Fibroblast of lung (primary cell): Measurements from ENCODE around the gene IL10RB. TPM values are rescaled to one million over a fixed set of nuclear protein-coding genes. Genes with fewer than 3 reads are reported as not detected.
A peak's percentile ranks its signal among the peaks of the same experiment; 100 is the strongest.

Experiments used
- DNase-seq, 2 donors: peaks; one replicate each; pipeline versions ENCODE4 v3.0.0 to v3.0.0-alpha.2; 2010; ENCODE audit warnings: low read depth in 2 of 2
- H2AFZ ChIP-seq: 2 replicates; pipeline ENCODE4 v1.5.1; 2012; ENCODE audit warnings: low read length, control low read depth, inconsistent platforms
- H3K27ac ChIP-seq: 2 replicates; pipeline ENCODE4 v1.5.1; 2011; ENCODE audit warnings: low read length, control low read depth; ENCODE audit not compliant: insufficient read depth
- H3K27me3 ChIP-seq: 2 replicates; pipeline ENCODE4 v1.5.1; 2011; ENCODE audit warnings: mild to moderate bottlenecking, low read length; ENCODE audit not compliant: control insufficient read depth, insufficient read depth
- H3K36me3 ChIP-seq: 2 replicates; pipeline ENCODE4 v1.5.1; 2011; ENCODE audit warnings: low read length; ENCODE audit not compliant: control insufficient read depth, insufficient read depth
- H3K4me1 ChIP-seq: 2 replicates; pipeline ENCODE4 v1.5.1; 2011; ENCODE audit warnings: low read length; ENCODE audit not compliant: control insufficient read depth, insufficient read depth; ENCODE audit errors: extremely low read depth
- H3K4me2 ChIP-seq: 2 replicates; pipeline ENCODE4 v1.5.1; 2011; ENCODE audit warnings: low read length, control low read depth; ENCODE audit not compliant: insufficient read depth; ENCODE audit errors: extremely low read depth
- H3K4me3 ChIP-seq, 4 experiments: fragments of 200-600 bp in 1 of 4; sonication (generic) in 1 of 4; replicated peaks in 1 of 4; 2 replicates each; pipeline ENCODE4 v1.5.1; 2011 to 2016; ENCODE audit warnings: low read length in 4 of 4, low read depth in 3 of 4, mild to moderate bottlenecking in 3 of 4, control low read depth in 2 of 4, inconsistent platforms in 1 of 4, mixed read lengths in 1 of 4; ENCODE audit not compliant: insufficient read depth in 1 of 4; ENCODE audit errors: control extremely low read depth in 1 of 4
- H3K79me2 ChIP-seq: 2 replicates; pipeline ENCODE4 v1.5.1; 2012; ENCODE audit warnings: mild to moderate bottlenecking, low read length, inconsistent platforms; ENCODE audit not compliant: control insufficient read depth, insufficient read depth
- H3K9ac ChIP-seq: 2 replicates; pipeline ENCODE4 v1.5.1; 2011; ENCODE audit warnings: mild to moderate bottlenecking, low read length, control low read depth; ENCODE audit not compliant: insufficient read depth
- H3K9me3 ChIP-seq: 2 replicates; pipeline ENCODE4 v1.5.1; 2012; ENCODE audit warnings: low read depth, low read length; ENCODE audit not compliant: control insufficient read depth, insufficient read depth
- H4K20me1 ChIP-seq: 2 replicates; pipeline ENCODE4 v1.5.1; 2011; ENCODE audit warnings: low read length; ENCODE audit not compliant: control insufficient read depth, insufficient read depth; ENCODE audit errors: extremely low read depth
- CTCF ChIP-seq, 2 donors: IDR thresholded peaks in 1 of 2; conservative IDR thresholded peaks in 1 of 2; 1 replicate in 1 of 2; 2 replicates in 1 of 2; pipeline ENCODE4 v1.5.1; 2011 to 2012; ENCODE audit warnings: low read length in 2 of 2, control low read depth in 1 of 2, inconsistent platforms in 1 of 2, low read depth in 1 of 2, mild to moderate bottlenecking in 1 of 2
- EZH2 ChIP-seq: IDR thresholded peaks from 2 replicates; pipeline ENCODE4 v1.5.1; 2012; ENCODE audit warnings: low read length, control low read depth, mild to moderate bottlenecking; ENCODE audit errors: missing control alignments
- polyA plus RNA-seq, 2 donors: library from polyadenylated mRNA; depleted of rRNA in 1 of 2; stranded (reverse) in 1 of 2; unstranded in 1 of 2; fragments of >200 nt; gene quantifications; 2 replicates each; pipeline ENCODE4 v1.2.1, GENCODE V29; 2011 to 2012; ENCODE audit warnings: missing spikeins in 1 of 2
- total RNA-seq: library from RNA; depleted of rRNA; stranded (reverse); fragments of >200 nt; gene quantifications from 2 replicates; pipeline ENCODE4 v1.2.1, GENCODE V29; 2014

Gene IL10RB
- total and polyA plus RNA-seq, 2 donors (not counting 1 experiment from before 2014, with no cell fraction given): 56.2 to 64.1 TPM

GRCh38 chr21:33314111-33314510 lies 47.9 kb downstream of the IL10RB start:
- H2AFZ ChIP-seq: no peak overlapping the region
- H3K9me3 ChIP-seq: no peaks in the 10 kb centered on the region
- no peak for TF ChIP-seq EZH2
- no peak for TF ChIP-seq CTCF (conservative IDR thresholded peaks at IDR 0.05 in 1 of 2, IDR thresholded peaks at IDR 0.05 in 1 of 2; ENCODE audit: low read depth in 1 of 2, low read length in 2 of 2)
- H3K79me2 ChIP-seq: no peaks in the 10 kb centered on the region
- no peaks in the 10 kb centered on the region for H3K4me1 ChIP-seq
- no peaks in the 10 kb centered on the region for H4K20me1 ChIP-seq
- no peaks in the 10 kb centered on the region for H3K36me3 ChIP-seq
- peaks cover 2% of the 10 kb centered on the region for H3K27me3 ChIP-seq
- H3K27ac ChIP-seq: no peak overlapping the region
- no peak overlapping the region for H3K9ac ChIP-seq
- peak in 1 of 2 donors; percentile 93 for DNase-seq
- no peak overlapping the region for H3K4me2 ChIP-seq
- H3K4me3 ChIP-seq: no peak overlapping the region

GRCh38 chr21:33315946-33316710 lies 50.0 kb downstream of the IL10RB start:
- H3K9me3 ChIP-seq: no peaks in the 10 kb centered on the region
- no peak overlapping the region for H3K27ac ChIP-seq
- TF ChIP-seq CTCF (conservative IDR thresholded peaks at IDR 0.05 in 1 of 2, IDR thresholded peaks at IDR 0.05 in 1 of 2; ENCODE audit: low read depth in 1 of 2, low read length in 2 of 2) (no peak), EZH2 (no peak)
- DNase-seq: no peak
- no peaks in the 10 kb centered on the region for H3K4me1 ChIP-seq
- H3K36me3 ChIP-seq: no peaks in the 10 kb centered on the region
- no peak overlapping the region for H3K9ac ChIP-seq
- H2AFZ ChIP-seq: no peak overlapping the region
- no peaks in the 10 kb centered on the region for H3K79me2 ChIP-seq
- H3K4me2 ChIP-seq: no peak overlapping the region
- no peak overlapping the region for H3K4me3 ChIP-seq
- no peaks in the 10 kb centered on the region for H4K20me1 ChIP-seq
- H3K27me3 ChIP-seq: peaks cover 2% of the 10 kb centered on the region

GRCh38 chr21:33317145-33317544 lies 51.0 kb downstream of the IL10RB start:
- H3K4me1 ChIP-seq: no peaks in the 10 kb centered on the region
- no peaks in the 10 kb centered on the region for H3K9me3 ChIP-seq
- DNase-seq: peak in 1 of 2 donors; percentile 42
- no peak overlapping the region for H3K9ac ChIP-seq
- H3K27ac ChIP-seq: no peak overlapping the region
- H4K20me1 ChIP-seq: no peaks in the 10 kb centered on the region
- no peaks in the 10 kb centered on the region for H3K79me2 ChIP-seq
- H3K36me3 ChIP-seq: no peaks in the 10 kb centered on the region
- TF ChIP-seq EZH2 (no peak), CTCF (conservative IDR thresholded peaks at IDR 0.05 in 1 of 2, IDR thresholded peaks at IDR 0.05 in 1 of 2; ENCODE audit: low read depth in 1 of 2, low read length in 2 of 2) (no peak)
- H3K27me3 ChIP-seq: peaks cover 2% of the 10 kb centered on the region
- no peak overlapping the region for H3K4me2 ChIP-seq
- no peak overlapping the region for H3K4me3 ChIP-seq
- no peak overlapping the region for H2AFZ ChIP-seq
